H1 (cell line): ENCODE results near the gene PCDH9.

Source experiments
- CBX5 ChIP-seq: fragments of 300-800, 300-1000 bp; sonication (generic); IDR thresholded peaks from 2 replicates; pipeline ENCODE4 v1.7.1; 2016; ENCODE audit warnings: antibody characterized with exemption, low read length, low read depth
- EZH2 ChIP-seq: fragments of 200-600 bp; sonication (generic); IDR thresholded peaks from 2 replicates; pipeline ENCODE4 v1.7.1; 2012; ENCODE audit warnings: low read depth, mild to moderate bottlenecking, moderate library complexity, low read length, inconsistent platforms; ENCODE audit not compliant: severe bottlenecking
- FOSL1 ChIP-seq: IDR thresholded peaks from 2 replicates; pipeline ENCODE4 v1.6.1; 2011; ENCODE audit warnings: mild to moderate bottlenecking, low read depth, low read length, moderate library complexity; ENCODE audit not compliant: insufficient read depth
- GABPA ChIP-seq: IDR thresholded peaks from 2 replicates; pipeline ENCODE4 v1.6.1; 2011; ENCODE audit warnings: mild to moderate bottlenecking, low read length, moderate library complexity, borderline replicate concordance; ENCODE audit not compliant: insufficient read depth
- POLR2A ChIP-seq, 2 experiments: IDR thresholded peaks; 1 replicate in 1 of 2; 2 replicates in 1 of 2; pipeline ENCODE4 v1.6.1; 2011; ENCODE audit warnings: low read depth in 2 of 2, low read length in 2 of 2, mild to moderate bottlenecking in 2 of 2; ENCODE audit errors: control extremely low read depth in 1 of 2
- RAD21 ChIP-seq, 2 experiments: IDR thresholded peaks in 1 of 2; conservative IDR thresholded peaks in 1 of 2; 2 replicates each; pipeline ENCODE4 v1.6.1; 2011; ENCODE audit warnings: low read depth in 2 of 2, low read length in 2 of 2, improper control_type of control experiment in 1 of 2, inconsistent platforms in 1 of 2, mild to moderate bottlenecking in 1 of 2, moderate library complexity in 1 of 2
- SIX5 ChIP-seq: IDR thresholded peaks from 2 replicates; pipeline ENCODE4 v1.6.1; 2011; ENCODE audit warnings: mild to moderate bottlenecking, low read depth, low read length
- SP1 ChIP-seq: IDR thresholded peaks from 2 replicates; pipeline ENCODE4 v1.6.1; 2011; ENCODE audit warnings: low read depth, low read length
- TAF1 ChIP-seq: IDR thresholded peaks from 2 replicates; pipeline ENCODE4 v1.6.1; 2011; ENCODE audit warnings: mild to moderate bottlenecking, low read depth, low read length
- TBP ChIP-seq: IDR thresholded peaks from 2 replicates; pipeline ENCODE4 v1.6.1; 2011; ENCODE audit warnings: low read depth, low read length, improper control_type of control experiment
- YY1 ChIP-seq: IDR thresholded peaks from 2 replicates; pipeline ENCODE4 v1.6.1; 2011; ENCODE audit warnings: low read depth, mild to moderate bottlenecking, low read length
- TF ChIP-seq, protein P1 (sequence below): IDR thresholded peaks from 2 replicates; pipeline ENCODE4 v1.6.1; 2012; ENCODE audit warnings: inconsistent platforms
- TF ChIP-seq, protein P2 (sequence below), 3 experiments: IDR thresholded peaks; 1 replicate in 2 of 3; 2 replicates in 1 of 3; pipeline versions ENCODE4 v1.5.1 to v1.6.1; 2011; ENCODE audit warnings: low read length in 3 of 3, mild to moderate bottlenecking in 3 of 3, inconsistent platforms in 2 of 3, low read depth in 1 of 3, moderate library complexity in 1 of 3; ENCODE audit not compliant: insufficient read depth in 1 of 3; ENCODE audit errors: control extremely low read depth in 1 of 3
- TF ChIP-seq, protein P3 (sequence below): IDR thresholded peaks from 2 replicates; pipeline ENCODE4 v1.6.1; 2011; ENCODE audit warnings: low read depth, mild to moderate bottlenecking, low read length; ENCODE audit not compliant: insufficient read depth

DNA sequence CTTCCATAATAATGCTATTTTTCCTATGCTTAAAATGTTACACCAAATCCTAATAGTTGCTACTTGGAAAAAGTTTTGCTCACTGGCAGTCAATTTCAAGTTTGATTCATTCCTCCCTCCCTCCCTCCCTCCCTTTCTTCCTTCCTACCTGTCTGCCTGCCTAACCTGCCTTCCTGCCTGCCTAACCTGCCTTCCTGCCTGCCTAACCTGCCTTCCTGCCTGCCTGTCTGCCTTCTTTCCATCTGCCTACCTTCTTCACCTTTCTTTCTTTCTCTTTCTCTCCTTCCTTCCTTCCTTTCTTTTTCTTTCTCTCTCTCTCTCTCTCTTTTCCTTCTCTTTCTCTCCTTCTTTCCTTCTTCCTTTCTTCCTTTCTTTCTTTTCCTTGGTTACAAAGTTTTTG, 418.7 kb downstream of the PCDH9 start:
- TF ChIP-seq CBX5, result no peak
- TF ChIP-seq, protein P1, sequence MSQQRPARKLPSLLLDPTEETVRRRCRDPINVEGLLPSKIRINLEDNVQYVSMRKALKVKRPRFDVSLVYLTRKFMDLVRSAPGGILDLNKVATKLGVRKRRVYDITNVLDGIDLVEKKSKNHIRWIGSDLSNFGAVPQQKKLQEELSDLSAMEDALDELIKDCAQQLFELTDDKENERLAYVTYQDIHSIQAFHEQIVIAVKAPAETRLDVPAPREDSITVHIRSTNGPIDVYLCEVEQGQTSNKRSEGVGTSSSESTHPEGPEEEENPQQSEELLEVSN, result no peak
- no peak for TF ChIP-seq EZH2
- TF ChIP-seq, protein P2, sequence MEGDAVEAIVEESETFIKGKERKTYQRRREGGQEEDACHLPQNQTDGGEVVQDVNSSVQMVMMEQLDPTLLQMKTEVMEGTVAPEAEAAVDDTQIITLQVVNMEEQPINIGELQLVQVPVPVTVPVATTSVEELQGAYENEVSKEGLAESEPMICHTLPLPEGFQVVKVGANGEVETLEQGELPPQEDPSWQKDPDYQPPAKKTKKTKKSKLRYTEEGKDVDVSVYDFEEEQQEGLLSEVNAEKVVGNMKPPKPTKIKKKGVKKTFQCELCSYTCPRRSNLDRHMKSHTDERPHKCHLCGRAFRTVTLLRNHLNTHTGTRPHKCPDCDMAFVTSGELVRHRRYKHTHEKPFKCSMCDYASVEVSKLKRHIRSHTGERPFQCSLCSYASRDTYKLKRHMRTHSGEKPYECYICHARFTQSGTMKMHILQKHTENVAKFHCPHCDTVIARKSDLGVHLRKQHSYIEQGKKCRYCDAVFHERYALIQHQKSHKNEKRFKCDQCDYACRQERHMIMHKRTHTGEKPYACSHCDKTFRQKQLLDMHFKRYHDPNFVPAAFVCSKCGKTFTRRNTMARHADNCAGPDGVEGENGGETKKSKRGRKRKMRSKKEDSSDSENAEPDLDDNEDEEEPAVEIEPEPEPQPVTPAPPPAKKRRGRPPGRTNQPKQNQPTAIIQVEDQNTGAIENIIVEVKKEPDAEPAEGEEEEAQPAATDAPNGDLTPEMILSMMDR (IDR thresholded peaks at IDR 0.05; ENCODE audit: control extremely low read depth in 1 of 3, insufficient read depth in 1 of 3, low read depth in 1 of 3, low read length in 3 of 3), result no peak
- no peak for TF ChIP-seq RAD21 (IDR thresholded peaks at IDR 0.05 in 1 of 2, conservative IDR thresholded peaks at IDR 0.05 in 1 of 2; ENCODE audit: low read depth in 2 of 2, low read length in 2 of 2)
- no peak for TF ChIP-seq POLR2A (IDR thresholded peaks at IDR 0.05; ENCODE audit: control extremely low read depth in 1 of 2, low read depth in 2 of 2, low read length in 2 of 2)
- no peak for TF ChIP-seq YY1
- no peak for TF ChIP-seq SIX5
- no peak for TF ChIP-seq TAF1
- no peak for TF ChIP-seq TBP
- no peak for TF ChIP-seq SP1
- no peak for TF ChIP-seq GABPA
- no peak for TF ChIP-seq FOSL1
- TF ChIP-seq, protein P3, sequence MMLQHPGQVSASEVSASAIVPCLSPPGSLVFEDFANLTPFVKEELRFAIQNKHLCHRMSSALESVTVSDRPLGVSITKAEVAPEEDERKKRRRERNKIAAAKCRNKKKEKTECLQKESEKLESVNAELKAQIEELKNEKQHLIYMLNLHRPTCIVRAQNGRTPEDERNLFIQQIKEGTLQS, result no peak
